ENCODE data around the gene GPS2. TPM values are rescaled to one million over a fixed set of nuclear protein-coding genes. Genes with fewer than 3 reads are reported as not detected.

The GPS2 gene
- total RNA-seq, 3 donors from 2014 or later (not counting 1 experiment from before 2014, with no cell fraction given), result 132 to 146 (median 133) TPM

DNA sequence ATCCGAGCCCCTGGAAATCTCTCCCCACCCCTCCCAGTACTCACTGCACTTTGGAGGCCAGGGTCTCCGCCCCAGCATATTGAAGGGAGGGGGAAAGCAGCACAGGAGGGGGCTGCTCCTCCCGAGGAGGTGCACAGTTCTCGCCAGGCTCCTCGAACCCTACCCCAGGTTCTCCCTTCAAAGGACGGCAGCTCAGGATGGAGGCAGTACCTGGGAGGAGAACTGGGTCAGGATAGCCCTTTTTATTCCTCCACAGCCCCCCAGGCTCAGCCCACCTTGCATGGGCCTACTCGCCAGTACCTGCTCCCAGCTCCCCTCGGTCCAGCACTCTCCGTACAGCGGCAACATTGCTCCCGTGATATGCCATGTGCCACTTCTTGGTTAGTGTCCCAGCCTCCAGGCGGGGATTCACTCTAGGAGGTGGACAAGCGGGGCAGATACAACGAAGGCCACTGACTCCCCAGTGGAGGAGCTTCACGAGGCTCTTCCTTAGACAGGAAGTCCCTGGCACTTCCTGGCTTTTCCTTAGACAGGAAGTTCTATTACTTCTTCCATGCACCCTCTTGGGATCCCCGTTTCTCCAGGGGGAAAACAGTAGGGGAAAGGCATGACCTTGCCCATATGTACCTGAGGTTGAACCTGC lies 2.1 kb upstream of the GPS2 start:
- intact Hi-C loops (cut with micrococcal nuclease), result no loop called here
- Histone ChIP-seq H3K27ac (ENCODE audit: low read length) (no peak overlapping the region), H3K9me3 (ENCODE audit: control insufficient read depth, insufficient read depth, low read length) (no peaks in the 10 kb centered on the region), H3K4me3 (ENCODE audit: low read length) (no peak overlapping the region), H3K4me1 (ENCODE audit: control insufficient read depth, insufficient read depth, low read length) (peaks cover 36% of the 10 kb centered on the region), H3K27me3 (ENCODE audit: control insufficient read depth, insufficient read depth, low read length) (no peaks in the 10 kb centered on the region), H3K36me3 (ENCODE audit: control insufficient read depth, insufficient read depth, low read length) (peaks cover 49% of the 10 kb centered on the region)
- Mint-ChIP-seq H3K4me1 (peaks cover 17 to 35% of the 10 kb centered on the region in 2 donors), H3K4me3 (peak overlapping the region; percentile 49), H3K9me3 (no peaks in the 10 kb centered on the region), H3K36me3 (no peaks in the 10 kb centered on the region), H3K27me3 (ENCODE audit: low read depth in 2 of 2) (no peaks in the 10 kb centered on the region), H3K27ac (peak overlapping the region; percentile 56 to 99)
- ATAC-seq, result no peak
- DNase-seq, result no peak
- WGBS (ENCODE audit: insufficient coverage), result 91% methylated on average over 14 of the region's 16 CpGs
- TF ChIP-seq, protein P1, sequence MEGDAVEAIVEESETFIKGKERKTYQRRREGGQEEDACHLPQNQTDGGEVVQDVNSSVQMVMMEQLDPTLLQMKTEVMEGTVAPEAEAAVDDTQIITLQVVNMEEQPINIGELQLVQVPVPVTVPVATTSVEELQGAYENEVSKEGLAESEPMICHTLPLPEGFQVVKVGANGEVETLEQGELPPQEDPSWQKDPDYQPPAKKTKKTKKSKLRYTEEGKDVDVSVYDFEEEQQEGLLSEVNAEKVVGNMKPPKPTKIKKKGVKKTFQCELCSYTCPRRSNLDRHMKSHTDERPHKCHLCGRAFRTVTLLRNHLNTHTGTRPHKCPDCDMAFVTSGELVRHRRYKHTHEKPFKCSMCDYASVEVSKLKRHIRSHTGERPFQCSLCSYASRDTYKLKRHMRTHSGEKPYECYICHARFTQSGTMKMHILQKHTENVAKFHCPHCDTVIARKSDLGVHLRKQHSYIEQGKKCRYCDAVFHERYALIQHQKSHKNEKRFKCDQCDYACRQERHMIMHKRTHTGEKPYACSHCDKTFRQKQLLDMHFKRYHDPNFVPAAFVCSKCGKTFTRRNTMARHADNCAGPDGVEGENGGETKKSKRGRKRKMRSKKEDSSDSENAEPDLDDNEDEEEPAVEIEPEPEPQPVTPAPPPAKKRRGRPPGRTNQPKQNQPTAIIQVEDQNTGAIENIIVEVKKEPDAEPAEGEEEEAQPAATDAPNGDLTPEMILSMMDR (IDR thresholded peaks at IDR 0.05), result no peak

DNA sequence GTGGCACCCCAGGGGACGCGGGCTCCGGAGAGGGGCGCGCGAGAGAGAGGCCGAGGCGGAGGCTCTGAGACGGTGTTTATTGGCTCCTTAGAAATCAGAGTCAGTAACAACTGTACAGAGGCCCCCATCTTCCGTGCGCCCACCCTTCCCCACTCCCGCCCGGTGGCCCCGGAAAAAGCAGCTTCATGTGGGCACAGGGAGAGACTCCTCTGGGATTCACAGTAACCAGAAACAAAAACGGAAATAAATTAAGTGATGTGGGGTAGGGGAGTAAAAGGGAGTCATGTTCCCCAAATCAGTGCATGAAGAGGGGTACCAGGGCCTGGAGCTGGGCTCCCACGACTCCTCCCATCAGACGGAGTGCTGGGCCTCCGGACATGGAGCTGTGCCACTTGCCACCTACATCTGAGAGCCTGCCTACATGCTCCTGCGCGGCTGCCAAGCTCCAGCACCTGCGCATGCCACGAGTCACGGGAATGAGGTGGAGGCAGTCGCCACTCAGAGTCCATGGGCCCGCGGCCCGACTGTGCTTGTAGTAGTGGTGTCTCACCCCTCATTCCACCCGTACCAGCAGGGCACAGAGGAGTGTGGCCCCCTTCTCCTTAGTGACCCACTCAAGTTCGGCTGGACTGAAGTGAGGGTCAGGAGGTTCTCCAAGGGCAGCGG lies 543 bp upstream of the GPS2 start:
- 47% methylated on average over 28 of the region's 30 CpGs for WGBS (ENCODE audit: insufficient coverage)
- Mint-ChIP-seq H3K27me3 (ENCODE audit: low read depth in 2 of 2) (no peaks in the 10 kb centered on the region), H3K4me1 (peaks cover 26 to 50% of the 10 kb centered on the region in 2 donors), H3K27ac (peak overlapping the region; percentile 91 to 99), H3K36me3 (peaks cover 4% of the 10 kb centered on the region), H3K9me3 (no peaks in the 10 kb centered on the region), H3K4me3 (peak overlapping the region; percentile 97)
- peak overlapping the region; percentile 66 for H3K4me3 ChIP-seq (ENCODE audit: low read length)
- DNase-seq (peak in 1 of 2 donors; percentile 17), ATAC-seq (no peak)
- H3K4me1 ChIP-seq (ENCODE audit: control insufficient read depth, insufficient read depth, low read length), result peaks cover 41% of the 10 kb centered on the region
- no peaks in the 10 kb centered on the region for H3K9me3 ChIP-seq (ENCODE audit: control insufficient read depth, insufficient read depth, low read length)
- H3K27ac ChIP-seq (ENCODE audit: low read length), result peak overlapping the region; percentile 86
- peaks cover 46% of the 10 kb centered on the region for H3K36me3 ChIP-seq (ENCODE audit: control insufficient read depth, insufficient read depth, low read length)
- intact Hi-C loops (cut with micrococcal nuclease), result loop anchor here (2.0 kb wide), 1 partner anchor 13 kb away; the partner anchor contains the start of gene NEURL4
- H3K27me3 ChIP-seq (ENCODE audit: control insufficient read depth, insufficient read depth, low read length), result no peaks in the 10 kb centered on the region
- TF ChIP-seq, protein P1 (IDR thresholded peaks at IDR 0.05), result no peak

DNA sequence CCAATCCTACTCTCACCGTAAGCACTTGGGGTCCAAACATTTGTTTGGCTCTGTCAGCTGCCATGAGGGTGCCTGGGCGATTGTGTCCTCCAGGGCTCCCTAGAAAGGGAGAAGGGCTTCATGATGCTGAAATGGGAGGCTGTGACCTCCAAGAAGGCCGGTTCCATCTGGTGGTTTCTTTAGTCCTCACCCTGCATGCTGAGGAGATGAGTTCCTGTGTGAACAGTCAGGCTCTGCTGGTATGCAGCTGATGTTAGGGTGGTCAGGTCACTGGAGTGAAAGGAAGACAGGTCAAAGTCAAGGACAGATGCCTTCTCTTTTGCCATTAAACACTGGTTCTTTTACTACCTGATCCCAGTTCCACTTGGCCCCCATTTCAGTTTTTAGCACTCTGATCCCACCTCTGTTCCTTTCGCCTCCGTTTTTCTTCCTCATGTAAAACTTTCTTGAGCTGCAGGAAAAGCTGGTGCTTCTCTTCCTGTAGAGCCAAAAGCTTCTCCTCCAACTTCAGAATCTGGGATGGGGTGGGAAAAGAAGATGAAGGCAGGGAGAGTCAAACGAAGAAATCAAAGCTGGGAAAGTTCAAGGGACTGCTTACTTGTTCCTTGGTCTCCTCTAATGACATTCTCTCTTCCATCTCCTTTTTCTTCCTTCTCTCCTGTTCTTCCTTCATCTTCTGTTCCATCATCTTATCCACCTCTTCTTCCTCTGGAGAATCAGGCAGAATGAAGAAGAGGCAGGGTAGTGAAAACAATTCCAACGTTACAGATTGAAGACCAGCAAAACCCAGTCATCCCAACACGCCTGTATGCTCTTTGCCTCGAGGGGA lies 1.1 kb downstream of the GPS2 start:
- H3K27me3 Mint-ChIP-seq (ENCODE audit: low read depth in 2 of 2), result no peaks in the 10 kb centered on the region
- Histone ChIP-seq H3K9me3 (ENCODE audit: control insufficient read depth, insufficient read depth, low read length) (no peaks in the 10 kb centered on the region), H3K4me3 (ENCODE audit: low read length) (peak overlapping the region; percentile 51), H3K4me1 (ENCODE audit: control insufficient read depth, insufficient read depth, low read length) (peaks cover 52% of the 10 kb centered on the region), H3K27ac (ENCODE audit: low read length) (peak overlapping the region; percentile 58), H3K27me3 (ENCODE audit: control insufficient read depth, insufficient read depth, low read length) (no peaks in the 10 kb centered on the region), H3K36me3 (ENCODE audit: control insufficient read depth, insufficient read depth, low read length) (peaks cover 55% of the 10 kb centered on the region)
- H3K36me3 Mint-ChIP-seq, result peaks cover 17% of the 10 kb centered on the region
- peaks cover 42 to 66% of the 10 kb centered on the region in 2 donors for H3K4me1 Mint-ChIP-seq
- H3K9me3 Mint-ChIP-seq, result no peaks in the 10 kb centered on the region
- ATAC-seq (no peak), DNase-seq (peak in 1 of 2 donors; percentile 16)
- TF ChIP-seq, protein P1 (IDR thresholded peaks at IDR 0.05), result no peak
- intact Hi-C loops (cut with micrococcal nuclease), result loop anchor here (2.0 kb wide), 1 partner anchor 15 kb away; the partner anchor contains the start of gene NEURL4
- 53% methylated on average over 8 of the region's 9 CpGs for WGBS (ENCODE audit: insufficient coverage)
- peak overlapping the region; percentile 91 to 99 for H3K27ac Mint-ChIP-seq
- peak overlapping the region; percentile 84 for H3K4me3 Mint-ChIP-seq
